ENCODE results near the gene EEIG2. TPM values are rescaled to one million over a fixed set of nuclear protein-coding genes. Genes with fewer than 3 reads are reported as not detected.

Gene EEIG2
- total and polyA plus RNA-seq, 9 of the 15 experiments (the other 6 are each of a cell fraction or from before 2014, with no cell fraction given): 6.1 to 26.9 (median 15.2) TPM

- TF ChIP-seq E2F8 (IDR thresholded peaks at IDR 0.05; ENCODE audit: low read depth, partially characterized antibody) (peak; percentile 53), VEZF1 (CRISPR knock-in tag; IDR thresholded peaks at IDR 0.05) (peak; percentile 74), TFE3 (CRISPR knock-in tag; IDR thresholded peaks at IDR 0.05) (no peak), RBM17 (IDR thresholded peaks at IDR 0.05; ENCODE audit: borderline replicate concordance, low read depth, low read length) (no peak), LCOR (CRISPR knock-in tag; IDR thresholded peaks at IDR 0.05) (peak; percentile 88; the same call in 1 of the 2 replicates), HNRNPUL1 (IDR thresholded peaks at IDR 0.05; ENCODE audit: low read length) (no peak), PKNOX1 (IDR thresholded peaks at IDR 0.05) (peak; percentile 91), TAF7 (tag; IDR thresholded peaks at IDR 0.05) (no peak), STAT5A (IDR thresholded peaks at IDR 0.05; ENCODE audit: borderline replicate concordance, low read length) (peak; percentile 92), PREB (CRISPR knock-in tag; IDR thresholded peaks at IDR 0.05) (no peak), ZKSCAN3 (CRISPR knock-in tag; IDR thresholded peaks at IDR 0.05) (no peak), HNRNPK (IDR thresholded peaks at IDR 0.05; ENCODE audit: low read depth, low read length, poor library complexity, severe bottlenecking) (no peak), ELF1 (tag; IDR thresholded peaks at IDR 0.05) (peak; percentile 56), HNRNPLL (IDR thresholded peaks at IDR 0.05; ENCODE audit: low read depth, low read length, poor library complexity, severe bottlenecking) (no peak), NELFE (IDR thresholded peaks at IDR 0.05; ENCODE audit: insufficient read depth, insufficient read length) (no peak), KAT8 (IDR thresholded peaks at IDR 0.05; ENCODE audit: low read depth) (no peak), TFAM (CRISPR knock-in tag; conservative IDR thresholded peaks at IDR 0.05) (no peak), MTF1 (CRISPR knock-in tag; IDR thresholded peaks at IDR 0.05; ENCODE audit: borderline replicate concordance) (no peak), PHF21A (IDR thresholded peaks at IDR 0.05; ENCODE audit: borderline replicate concordance, low read depth) (peak; percentile 51; the same call in 1 of the 2 replicates), ZBED1 (IDR thresholded peaks at IDR 0.05) (peak; percentile 71; the same call in 1 of the 2 replicates), TARDBP (IDR thresholded peaks at IDR 0.05) (peak; percentile 72; the same call in 1 of the 2 replicates)
These were observed 26.4 kb upstream of the EEIG2 start (continued) for GRCh38 chr1:108533351-108534083.

Measured in K562 (cell line).